NB4 (cell line): ENCODE data around the gene LBHD2.

ENCODE experiments used
- POLR2A ChIP-seq: IDR thresholded peaks from 2 replicates; pipeline ENCODE4 v1.6.1; 2011; ENCODE audit warnings: mild to moderate bottlenecking; ENCODE audit not compliant: insufficient read length; ENCODE audit errors: extremely low read depth
- TF ChIP-seq, protein P1 (sequence below): IDR thresholded peaks from one replicate; pipeline ENCODE4 v1.5.1; 2012; ENCODE audit warnings: low read depth, low read length
- TF ChIP-seq, protein P2 (sequence below): IDR thresholded peaks from 2 replicates; pipeline ENCODE4 v1.6.1; 2011; ENCODE audit warnings: low read depth, low read length

DNA sequence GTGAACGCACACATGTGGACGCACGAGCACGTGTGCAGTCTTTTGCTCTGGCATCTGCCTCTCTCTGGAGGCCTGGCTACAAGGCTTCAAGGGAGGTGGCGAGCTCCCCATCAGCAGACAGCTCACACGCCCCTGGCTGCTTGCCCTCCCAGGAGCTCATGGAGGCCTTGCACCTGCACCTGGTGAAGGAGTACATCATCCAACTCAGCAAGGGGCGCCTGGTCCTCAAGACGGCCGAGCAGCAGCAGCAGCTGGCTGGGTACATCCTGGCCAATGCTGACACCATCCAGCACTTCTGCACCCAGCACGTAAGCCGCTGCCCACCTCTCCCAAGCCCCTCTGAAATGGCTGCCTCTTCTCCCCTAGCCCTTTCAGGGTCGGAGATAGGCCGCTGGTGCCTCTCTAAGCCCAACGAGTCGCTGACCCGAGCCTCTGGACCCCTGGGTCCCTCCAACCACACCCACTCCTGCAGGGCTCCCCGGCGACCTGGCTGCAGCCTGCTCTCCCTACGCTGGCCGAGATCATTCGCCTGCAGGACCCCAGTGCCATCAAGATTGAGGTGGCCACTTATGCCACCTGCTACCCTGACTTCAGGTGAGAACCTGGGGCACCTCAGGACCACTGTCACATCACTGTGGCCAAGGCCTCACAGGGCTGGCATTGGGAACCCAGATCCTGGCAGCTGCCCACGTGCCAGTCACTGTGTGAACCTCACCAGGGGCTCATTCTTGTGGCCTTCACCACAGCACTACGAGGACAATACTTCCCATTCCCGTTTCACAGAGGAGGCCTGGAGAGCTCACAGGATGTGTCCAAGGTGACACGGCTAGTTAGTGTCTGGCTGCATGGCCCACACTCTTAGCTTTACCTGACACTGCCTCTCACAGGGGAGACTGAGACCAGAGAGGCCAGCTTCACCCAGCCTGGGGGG, 49.5 kb downstream of the LBHD2 start:
- no peak for TF ChIP-seq POLR2A
- TF ChIP-seq, protein P1, sequence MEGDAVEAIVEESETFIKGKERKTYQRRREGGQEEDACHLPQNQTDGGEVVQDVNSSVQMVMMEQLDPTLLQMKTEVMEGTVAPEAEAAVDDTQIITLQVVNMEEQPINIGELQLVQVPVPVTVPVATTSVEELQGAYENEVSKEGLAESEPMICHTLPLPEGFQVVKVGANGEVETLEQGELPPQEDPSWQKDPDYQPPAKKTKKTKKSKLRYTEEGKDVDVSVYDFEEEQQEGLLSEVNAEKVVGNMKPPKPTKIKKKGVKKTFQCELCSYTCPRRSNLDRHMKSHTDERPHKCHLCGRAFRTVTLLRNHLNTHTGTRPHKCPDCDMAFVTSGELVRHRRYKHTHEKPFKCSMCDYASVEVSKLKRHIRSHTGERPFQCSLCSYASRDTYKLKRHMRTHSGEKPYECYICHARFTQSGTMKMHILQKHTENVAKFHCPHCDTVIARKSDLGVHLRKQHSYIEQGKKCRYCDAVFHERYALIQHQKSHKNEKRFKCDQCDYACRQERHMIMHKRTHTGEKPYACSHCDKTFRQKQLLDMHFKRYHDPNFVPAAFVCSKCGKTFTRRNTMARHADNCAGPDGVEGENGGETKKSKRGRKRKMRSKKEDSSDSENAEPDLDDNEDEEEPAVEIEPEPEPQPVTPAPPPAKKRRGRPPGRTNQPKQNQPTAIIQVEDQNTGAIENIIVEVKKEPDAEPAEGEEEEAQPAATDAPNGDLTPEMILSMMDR: no peak
- TF ChIP-seq, protein P2, sequence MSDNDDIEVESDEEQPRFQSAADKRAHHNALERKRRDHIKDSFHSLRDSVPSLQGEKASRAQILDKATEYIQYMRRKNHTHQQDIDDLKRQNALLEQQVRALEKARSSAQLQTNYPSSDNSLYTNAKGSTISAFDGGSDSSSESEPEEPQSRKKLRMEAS: no peak
